ENCODE measurements around the gene LYRM4.

The LYRM4 gene

GRCh38 chr6:5167501-5167900 is 93.2 kb downstream of the LYRM4 start:
- no peaks in the 10 kb centered on the region for H3K9me2 ChIP-seq (ENCODE audit: low read depth, low read length)

GRCh38 chr6:5164092-5164491 is 96.7 kb downstream of the LYRM4 start:
- Histone ChIP-seq H3K27ac (ENCODE audit: low read depth, low read length, poor library complexity, severe bottlenecking) (no peak overlapping the region), H3K4me2 (ENCODE audit: low read length) (no peak overlapping the region), H3K9me2 (ENCODE audit: low read depth, low read length) (no peaks in the 10 kb centered on the region)

More at GRCh38 chr6:5167501-5167900, 93.2 kb downstream of the LYRM4 start:
- Histone ChIP-seq H3K4me1 (ENCODE audit: insufficient read depth, low read length, severe bottlenecking) (peaks cover 12% of the 10 kb centered on the region), H3K27ac (ENCODE audit: low read depth, low read length, poor library complexity, severe bottlenecking) (no peak overlapping the region), H3K9me3 (ENCODE audit: low read length) (no peaks in the 10 kb centered on the region), H3K4me2 (ENCODE audit: low read length) (no peak overlapping the region), H3K27me3 (ENCODE audit: insufficient read depth, low read length) (no peaks in the 10 kb centered on the region), H2AFZ (ENCODE audit: low read length) (no peak overlapping the region), H3K4me3 (ENCODE audit: low read depth, low read length, poor library complexity, severe bottlenecking) (no peak overlapping the region), H3K9ac (ENCODE audit: low read length) (no peak overlapping the region), H3F3A (ENCODE audit: insufficient read depth, low read length) (no peaks in the 10 kb centered on the region), H3K36me3 (ENCODE audit: insufficient read depth, low read length) (no peaks in the 10 kb centered on the region), H3K79me2 (ENCODE audit: insufficient read depth, low read length) (no peaks in the 10 kb centered on the region), H4K20me1 (ENCODE audit: insufficient read depth, low read length) (no peaks in the 10 kb centered on the region)
- no peak for TF ChIP-seq CTCF (IDR thresholded peaks at IDR 0.05; ENCODE audit: low read length)

GRCh38 chr6:5163247-5163646 is 97.5 kb downstream of the LYRM4 start:
- H3K36me3 ChIP-seq (ENCODE audit: insufficient read depth, low read length), result no peaks in the 10 kb centered on the region
- H3K27me3 ChIP-seq (ENCODE audit: insufficient read depth, low read length), result no peaks in the 10 kb centered on the region
- no peaks in the 10 kb centered on the region for H4K20me1 ChIP-seq (ENCODE audit: insufficient read depth, low read length)
- H3K4me3 ChIP-seq (ENCODE audit: low read depth, low read length, poor library complexity, severe bottlenecking), result no peak overlapping the region
- H3K9me3 ChIP-seq (ENCODE audit: low read length), result no peaks in the 10 kb centered on the region
- no peak overlapping the region for H3K4me2 ChIP-seq (ENCODE audit: low read length)
- no peak overlapping the region for H3K27ac ChIP-seq (ENCODE audit: low read depth, low read length, poor library complexity, severe bottlenecking)
- H3K79me2 ChIP-seq (ENCODE audit: insufficient read depth, low read length), result no peaks in the 10 kb centered on the region
- H3F3A ChIP-seq (ENCODE audit: insufficient read depth, low read length), result no peaks in the 10 kb centered on the region
- H3K9ac ChIP-seq (ENCODE audit: low read length), result no peak overlapping the region
- no peak overlapping the region for H2AFZ ChIP-seq (ENCODE audit: low read length)
- TF ChIP-seq CTCF (IDR thresholded peaks at IDR 0.05; ENCODE audit: low read length) (no peak), EZH2 (IDR thresholded peaks at IDR 0.05; ENCODE audit: borderline replicate concordance, low read length) (no peak)
- peaks cover 11% of the 10 kb centered on the region for H3K4me1 ChIP-seq (ENCODE audit: insufficient read depth, low read length, severe bottlenecking)
- no peaks in the 10 kb centered on the region for H3K9me2 ChIP-seq (ENCODE audit: low read depth, low read length)

More at GRCh38 chr6:5164092-5164491, 96.7 kb downstream of the LYRM4 start:
- no peaks in the 10 kb centered on the region for H3K9me3 ChIP-seq (ENCODE audit: low read length)
- H4K20me1 ChIP-seq (ENCODE audit: insufficient read depth, low read length), result no peaks in the 10 kb centered on the region
- H3F3A ChIP-seq (ENCODE audit: insufficient read depth, low read length), result no peaks in the 10 kb centered on the region
- TF ChIP-seq CTCF (IDR thresholded peaks at IDR 0.05; ENCODE audit: low read length) (no peak), EZH2 (IDR thresholded peaks at IDR 0.05; ENCODE audit: borderline replicate concordance, low read length) (no peak)
- H3K4me1 ChIP-seq (ENCODE audit: insufficient read depth, low read length, severe bottlenecking), result peaks cover 15% of the 10 kb centered on the region
- no peak overlapping the region for H3K4me3 ChIP-seq (ENCODE audit: low read depth, low read length, poor library complexity, severe bottlenecking)
- H3K27me3 ChIP-seq (ENCODE audit: insufficient read depth, low read length), result no peaks in the 10 kb centered on the region
- H3K36me3 ChIP-seq (ENCODE audit: insufficient read depth, low read length), result no peaks in the 10 kb centered on the region
- no peak overlapping the region for H3K9ac ChIP-seq (ENCODE audit: low read length)
- H3K79me2 ChIP-seq (ENCODE audit: insufficient read depth, low read length), result no peaks in the 10 kb centered on the region
- H2AFZ ChIP-seq (ENCODE audit: low read length), result no peak overlapping the region

Measured in OCI-LY1 (cell line).